Measurements from ENCODE around the gene VDR.

VDR gene

DNA sequence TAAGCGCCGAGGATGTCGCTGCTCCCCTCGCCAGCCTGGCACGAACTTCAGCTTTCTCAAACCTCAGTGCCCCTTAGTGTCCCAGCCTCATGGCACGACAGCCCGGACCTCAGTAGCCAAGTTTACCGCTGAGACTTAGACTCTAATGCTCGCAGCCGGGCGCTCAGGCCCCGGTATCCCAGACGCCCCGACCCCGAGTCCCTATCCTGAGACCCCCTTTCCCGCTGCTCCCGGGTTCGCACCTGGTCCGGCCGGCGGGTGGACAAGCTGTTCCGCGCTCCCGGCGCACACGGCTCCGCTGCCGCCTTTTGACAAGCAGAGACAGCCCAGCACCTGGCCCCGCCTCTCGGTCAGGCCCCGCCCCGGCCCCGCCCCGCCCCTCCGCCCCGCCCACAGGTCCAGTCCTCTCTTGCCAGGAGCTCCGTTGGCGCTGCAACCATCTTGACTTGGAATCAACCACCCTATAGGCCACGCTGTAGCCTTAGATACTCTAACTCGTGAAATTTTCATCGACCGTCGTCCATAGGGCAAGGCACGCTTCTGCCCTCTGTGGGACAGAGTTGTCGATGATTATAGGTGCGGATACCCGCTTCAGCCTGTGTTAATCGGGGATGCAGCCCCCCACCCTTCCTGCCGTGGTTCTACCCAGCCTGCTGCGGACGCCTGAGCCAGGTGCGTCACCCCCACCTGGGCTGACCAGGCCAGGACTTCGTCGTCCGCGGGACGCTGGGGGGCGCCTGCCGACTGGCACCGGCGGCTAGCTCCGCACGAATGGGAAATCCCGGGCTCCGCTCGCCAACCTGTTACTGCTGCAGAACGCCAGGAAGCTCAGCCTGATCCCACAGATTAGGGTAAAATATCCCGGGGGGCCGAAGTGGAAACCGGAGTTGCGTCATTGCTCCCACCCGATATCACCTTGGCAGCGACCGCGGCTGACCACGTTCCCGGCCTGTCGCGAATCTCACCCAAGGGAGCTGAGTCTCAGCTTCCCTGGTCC, at the start of gene VDR:
Gene VDR (minus strand): TSS at position 282 of the 997 bp plus-strand sequence. CDS start 25,881 bp downstream, outside the sequence.
- DNase-seq, result peak; percentile 90
- Histone ChIP-seq H3K9me2 (replicated peaks; ENCODE audit: insufficient read depth, low read length) (no peaks in the 10 kb centered on the region), H2AFZ (ENCODE audit: low read length) (peak within 1 kb of the TSS; percentile 72), H3K36me3 (replicated peaks; ENCODE audit: insufficient read depth, low read length) (no peaks in the 10 kb centered on the region), H3K27ac (ENCODE audit: low read length) (peak within 1 kb of the TSS; percentile 74), H3K4me2 (ENCODE audit: low read depth, low read length) (peak within 1 kb of the TSS; percentile 97), H3K4me3 (ENCODE audit: low read length) (peak within 1 kb of the TSS; percentile 70), H3K79me2 (ENCODE audit: low read length) (peaks cover 42% of the 10 kb centered on the region), H3F3A (ENCODE audit: insufficient read depth, low read length) (peaks cover 16% of the 10 kb centered on the region; the same call in 1 of the 2 replicates), H3K27me3 (replicated peaks; ENCODE audit: insufficient read depth, low read length) (no peaks in the 10 kb centered on the region), H3K9me3 (replicated peaks; ENCODE audit: insufficient read depth, low read length) (no peaks in the 10 kb centered on the region), H3K4me1 (ENCODE audit: low read length) (peaks cover 41% of the 10 kb centered on the region), H3K9ac (ENCODE audit: low read length) (peak within 1 kb of the TSS; percentile 74), H4K20me1 (ENCODE audit: insufficient read depth, low read length) (no peaks in the 10 kb centered on the region)
- TF ChIP-seq EZH2 (optimal IDR thresholded peaks at IDR 0.05; ENCODE audit: low read depth, low read length) (no peak), EZH2phosphoT487 (IDR thresholded peaks at IDR 0.05; ENCODE audit: low read length) (no peak), CTCF (IDR thresholded peaks at IDR 0.05; ENCODE audit: low read length) (peak; percentile 56)

- no peak overlapping the region for H3K27ac ChIP-seq (ENCODE audit: low read length)
- H2AFZ ChIP-seq (ENCODE audit: low read length), result no peak overlapping the region
- H3K9ac ChIP-seq (ENCODE audit: low read length), result no peak overlapping the region
- no peak overlapping the region for H3K4me2 ChIP-seq (ENCODE audit: low read depth, low read length)
- no peaks in the 10 kb centered on the region for H3K36me3 ChIP-seq (replicated peaks; ENCODE audit: insufficient read depth, low read length)
- H3F3A ChIP-seq (ENCODE audit: insufficient read depth, low read length), result no peaks in the 10 kb centered on the region
- no peak overlapping the region for H3K4me3 ChIP-seq (ENCODE audit: low read length)
- DNase-seq, result no peak
- no peaks in the 10 kb centered on the region for H3K9me3 ChIP-seq (replicated peaks; ENCODE audit: insufficient read depth, low read length)
- no peaks in the 10 kb centered on the region for H3K79me2 ChIP-seq (ENCODE audit: low read length)
- H3K9me2 ChIP-seq (replicated peaks; ENCODE audit: insufficient read depth, low read length), result no peaks in the 10 kb centered on the region
- TF ChIP-seq EZH2phosphoT487 (IDR thresholded peaks at IDR 0.05; ENCODE audit: low read length), result no peak
- no peak for TF ChIP-seq CTCF (IDR thresholded peaks at IDR 0.05; ENCODE audit: low read length)
- TF ChIP-seq EZH2 (optimal IDR thresholded peaks at IDR 0.05; ENCODE audit: low read depth, low read length), result no peak
- H4K20me1 ChIP-seq (ENCODE audit: insufficient read depth, low read length), result no peaks in the 10 kb centered on the region
- H3K27me3 ChIP-seq (replicated peaks; ENCODE audit: insufficient read depth, low read length), result no peaks in the 10 kb centered on the region
- H3K4me1 ChIP-seq (ENCODE audit: low read length), result 0 out of 2 replicates have a peak, but pooled peaks cover 2% of the 10 kb centered on the region
Measured at GRCh38 chr12:47954058-47954457, 49.3 kb upstream of the VDR start.

DNA sequence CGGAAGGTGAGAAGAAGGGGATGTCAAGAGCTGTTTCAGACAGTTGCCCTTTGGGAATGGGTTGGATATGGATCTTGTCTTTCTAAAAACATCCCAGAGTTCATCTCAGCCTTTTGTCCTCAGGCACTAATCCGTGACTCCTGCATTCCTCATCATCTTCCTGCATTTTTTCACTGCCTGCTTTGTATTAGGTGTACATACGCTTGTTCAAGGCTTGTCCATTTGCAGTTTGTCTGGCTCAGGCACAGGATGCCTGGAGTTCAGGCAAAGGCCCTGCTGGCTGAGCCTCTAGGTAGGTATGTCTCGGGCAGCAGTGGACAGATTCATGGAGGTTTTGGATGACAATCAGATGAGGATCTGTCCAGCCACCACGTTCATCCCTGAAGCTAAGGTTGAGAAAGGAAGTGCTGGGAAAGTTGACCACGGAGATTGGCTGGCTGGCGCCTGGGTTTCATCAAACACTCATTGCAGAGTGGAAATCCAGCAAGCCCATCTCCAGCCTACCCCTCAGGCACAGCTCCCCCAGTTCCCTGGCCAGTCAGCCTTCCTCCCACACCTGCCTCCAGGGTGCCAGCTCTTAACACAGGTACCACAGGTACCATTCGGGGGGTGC, 46.2 kb upstream of the VDR start:
- H3K4me3 ChIP-seq (ENCODE audit: low read length), result no peak overlapping the region
- H3K36me3 ChIP-seq (replicated peaks; ENCODE audit: insufficient read depth, low read length), result no peaks in the 10 kb centered on the region
- H3F3A ChIP-seq (ENCODE audit: insufficient read depth, low read length), result no peaks in the 10 kb centered on the region
- H3K27ac ChIP-seq (ENCODE audit: low read length), result no peak overlapping the region
- H4K20me1 ChIP-seq (ENCODE audit: insufficient read depth, low read length), result no peaks in the 10 kb centered on the region
- H3K79me2 ChIP-seq (ENCODE audit: low read length), result no peaks in the 10 kb centered on the region
- no peaks in the 10 kb centered on the region for H3K9me2 ChIP-seq (replicated peaks; ENCODE audit: insufficient read depth, low read length)
- no peak overlapping the region for H3K4me2 ChIP-seq (ENCODE audit: low read depth, low read length)
- H3K9me3 ChIP-seq (replicated peaks; ENCODE audit: insufficient read depth, low read length), result no peaks in the 10 kb centered on the region
- no peak overlapping the region for H3K9ac ChIP-seq (ENCODE audit: low read length)
- no peaks in the 10 kb centered on the region for H3K27me3 ChIP-seq (replicated peaks; ENCODE audit: insufficient read depth, low read length)
- H3K4me1 ChIP-seq (ENCODE audit: low read length), result 0 out of 2 replicates have a peak, but pooled peaks cover 2% of the 10 kb centered on the region
- H2AFZ ChIP-seq (ENCODE audit: low read length), result no peak overlapping the region
- DNase-seq, result no peak
- TF ChIP-seq CTCF (IDR thresholded peaks at IDR 0.05; ENCODE audit: low read length) (no peak), EZH2 (optimal IDR thresholded peaks at IDR 0.05; ENCODE audit: low read depth, low read length) (no peak), EZH2phosphoT487 (IDR thresholded peaks at IDR 0.05; ENCODE audit: low read length) (no peak)
